ENCODE data around the gene LTA4H.

DNA sequence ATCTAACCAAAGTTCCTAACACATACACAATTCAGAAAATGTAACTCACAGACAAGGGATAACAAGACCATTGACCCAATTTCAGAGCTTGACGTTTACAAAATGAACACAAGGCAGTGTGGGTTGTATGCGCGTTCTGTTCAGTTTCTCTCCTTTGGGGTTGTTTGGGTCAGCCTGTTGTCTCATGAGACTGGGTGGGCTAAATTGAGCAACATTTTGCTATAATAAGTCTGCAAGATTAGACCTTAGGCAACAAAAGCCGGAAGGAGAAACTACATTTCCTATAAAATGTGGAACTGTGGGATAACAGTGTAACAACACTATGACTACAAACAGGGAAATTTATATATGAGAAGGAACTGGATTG is 18.8 kb upstream of the LTA4H start:
- TF ChIP-seq, protein P1, sequence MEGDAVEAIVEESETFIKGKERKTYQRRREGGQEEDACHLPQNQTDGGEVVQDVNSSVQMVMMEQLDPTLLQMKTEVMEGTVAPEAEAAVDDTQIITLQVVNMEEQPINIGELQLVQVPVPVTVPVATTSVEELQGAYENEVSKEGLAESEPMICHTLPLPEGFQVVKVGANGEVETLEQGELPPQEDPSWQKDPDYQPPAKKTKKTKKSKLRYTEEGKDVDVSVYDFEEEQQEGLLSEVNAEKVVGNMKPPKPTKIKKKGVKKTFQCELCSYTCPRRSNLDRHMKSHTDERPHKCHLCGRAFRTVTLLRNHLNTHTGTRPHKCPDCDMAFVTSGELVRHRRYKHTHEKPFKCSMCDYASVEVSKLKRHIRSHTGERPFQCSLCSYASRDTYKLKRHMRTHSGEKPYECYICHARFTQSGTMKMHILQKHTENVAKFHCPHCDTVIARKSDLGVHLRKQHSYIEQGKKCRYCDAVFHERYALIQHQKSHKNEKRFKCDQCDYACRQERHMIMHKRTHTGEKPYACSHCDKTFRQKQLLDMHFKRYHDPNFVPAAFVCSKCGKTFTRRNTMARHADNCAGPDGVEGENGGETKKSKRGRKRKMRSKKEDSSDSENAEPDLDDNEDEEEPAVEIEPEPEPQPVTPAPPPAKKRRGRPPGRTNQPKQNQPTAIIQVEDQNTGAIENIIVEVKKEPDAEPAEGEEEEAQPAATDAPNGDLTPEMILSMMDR (IDR thresholded peaks at IDR 0.05; ENCODE audit: low read length), result no peak
- no peak for TF ChIP-seq EZH2 (optimal IDR thresholded peaks at IDR 0.05; ENCODE audit: low read depth, low read length)

Data from MM.1S (cell line).